GM13977 (cell line): ENCODE data around the gene ALKBH2.

Source experiments
- DNase-seq: peaks from one replicate; pipeline ENCODE4 v3.0.0; 2012; ENCODE audit warnings: low spot score
- CTCF ChIP-seq: IDR thresholded peaks from 2 replicates; pipeline ENCODE4 v1.5.1; 2012; ENCODE audit warnings: mild to moderate bottlenecking, control low read depth; ENCODE audit not compliant: insufficient read depth; ENCODE audit errors: extremely low read depth, missing control alignments
- in situ Hi-C: fragments of 300-500 bp; cut with MboI; formaldehyde crosslinking; loops from one replicate; pipeline ENCODE4 v1.12.0; 2022; ENCODE audit warnings: low sequenced_read_pairs, low pct_unique_long_range_greater_than_20kb, mixed read lengths, inconsistent platforms; ENCODE audit not compliant: unreplicated experiment

ALKBH2 gene

GRCh38 chr12:109093022-109093918 lies at the start of gene ALKBH2:
TSS of gene ALKBH2 (minus strand) at chr12:109093472. CDS start at chr12:109092786, 686 bp downstream.
- TF ChIP-seq CTCF: peak; percentile 98
- peak; percentile 90 for DNase-seq
- in situ Hi-C loops: loop anchor here (25.0 kb wide), 2 partner anchors 231 to 431 kb away; partner anchors contain the start of gene SSH1

GRCh38 chr12:109140560-109140959 lies 47.3 kb upstream of the ALKBH2 start:
- no peak for DNase-seq
- TF ChIP-seq CTCF: no peak
- in situ Hi-C loops: no loop called here

GRCh38 chr12:109139791-109140190 lies 46.5 kb upstream of the ALKBH2 start:
- TF ChIP-seq CTCF: no peak
- no peak for DNase-seq
- in situ Hi-C loops: no loop called here

GRCh38 chr12:109139360-109139759 lies 46.1 kb upstream of the ALKBH2 start:
- no peak for DNase-seq
- TF ChIP-seq CTCF: no peak
- in situ Hi-C loops: no loop called here

GRCh38 chr12:109137055-109137454 lies 43.8 kb upstream of the ALKBH2 start:
- in situ Hi-C loops: no loop called here
- no peak for TF ChIP-seq CTCF
- no peak for DNase-seq

GRCh38 chr12:109134186-109134917 lies 41.1 kb upstream of the ALKBH2 start:
- peak; percentile 37 for DNase-seq
- in situ Hi-C loops: no loop called here
- peak; percentile 46 for TF ChIP-seq CTCF
